ENCODE data around the gene RPL22. TPM values are rescaled to one million over a fixed set of nuclear protein-coding genes. Genes with fewer than 3 reads are reported as not detected.

RPL22 gene
- total and polyA plus RNA-seq, 2 of the 4 experiments (the other 2 are of a cell fraction), result 26.2 to 131 TPM

GRCh38 chr1:6174621-6175410 is 24.6 kb downstream of the RPL22 start:
- intact Hi-C loops (cut with micrococcal nuclease) (loop anchor here (5.0 kb wide), 1 partner anchor 123 kb away; no protein-coding TSS in a partner anchor), in situ Hi-C loops (cut with MboI; ENCODE audit: low sequenced_read_pairs) (no loop called here), dilution Hi-C loops (cut with HindIII; ENCODE audit: low sequenced_read_pairs, unreplicated experiment) (no loop called here)
- 66 to 100% methylated on average over 5 of the region's 5 CpGs for WGBS, 2 experiments (ENCODE audit: extremely low coverage in 2 of 2, insufficient read length in 1 of 2)
- ChIA-PET CTCF (no interaction called here), POLR2A (ENCODE audit: unreplicated experiment) (no interaction called here)
- Histone ChIP-seq H2AFZ (replicated peaks; ENCODE audit: low read length, poor library complexity) (no peak overlapping the region), H3K27ac (ENCODE audit: insufficient read depth, low read length) (no peak overlapping the region), H3K4me2 (ENCODE audit: low read depth, low read length) (no peak overlapping the region), H3K18ac (ENCODE audit: low read depth, low read length) (no peak overlapping the region), H3K23ac (ENCODE audit: low read depth, low read length) (no peak overlapping the region), H2BK5ac (ENCODE audit: low read depth, low read length, poor library complexity, severe bottlenecking) (peak overlapping the region; percentile 67), H2BK15ac (ENCODE audit: low read depth, low read length) (no peak overlapping the region), H2BK20ac (ENCODE audit: low read depth, low read length) (no peak overlapping the region), H3K4ac (ENCODE audit: low read depth, low read length) (no peak overlapping the region), H3K4me3 (ENCODE audit: insufficient read depth, low read depth, low read length) (no peak overlapping the region), H4K8ac (ENCODE audit: low read depth in 2 of 2, low read length in 2 of 2) (no peak overlapping the region), H2BK120ac (ENCODE audit: low read depth, low read length) (no peak overlapping the region), H3K9me1 (ENCODE audit: insufficient read depth, low read length) (no peaks in the 10 kb centered on the region), H3K27me3 (ENCODE audit: control insufficient read depth, insufficient read depth, low read length) (peaks cover 39% of the 10 kb centered on the region), H4K5ac (ENCODE audit: low read depth, low read length) (no peak overlapping the region), H3K79me1 (ENCODE audit: low read depth in 1 of 2, low read length in 2 of 2) (no peaks in the 10 kb centered on the region), H3K4me1 (ENCODE audit: control insufficient read depth, insufficient read depth, low read length) (0 out of 2 replicates have a peak, but pooled peaks cover 2% of the 10 kb centered on the region), H3K14ac (replicated peaks; ENCODE audit: low read depth, low read length) (no peak overlapping the region), H2AK5ac (ENCODE audit: low read depth, low read length) (no peak overlapping the region), H2AK9ac (replicated peaks; ENCODE audit: low read depth, low read length, poor library complexity) (no peak overlapping the region), H4K20me1 (ENCODE audit: insufficient read depth, low read length) (0 out of 2 replicates have a peak, but pooled peaks cover 3% of the 10 kb centered on the region), H3K9me3 (ENCODE audit: control insufficient read depth, insufficient read depth, low read length) (no peaks in the 10 kb centered on the region; the same call in 1 of the 2 replicates), H4K91ac (ENCODE audit: insufficient read depth, low read depth, low read length) (no peak overlapping the region), H3K56ac (ENCODE audit: extremely low read depth, insufficient read depth, low read length) (no peak overlapping the region), H3K9ac (ENCODE audit: low read depth, low read length) (no peak overlapping the region), H3K36me3 (ENCODE audit: control insufficient read depth, insufficient read depth, low read length) (no peaks in the 10 kb centered on the region)
- no peak for DNase-seq
- BruUV-seq (replicated peaks), result no TSS peak
- no peak for TF ChIP-seq RCOR1 (IDR thresholded peaks at IDR 0.05; ENCODE audit: insufficient replicate concordance, low read length)
- TF ChIP-seq SMC3 (IDR thresholded peaks at IDR 0.05; ENCODE audit: low read depth, low read length), result no peak
- TF ChIP-seq CTCF (conservative IDR thresholded peaks at IDR 0.05; ENCODE audit: low read depth, low read length), result no peak
- no peak for TF ChIP-seq MXI1 (IDR thresholded peaks at IDR 0.05; ENCODE audit: borderline replicate concordance, low read depth, low read length)
- TF ChIP-seq POLR2A (IDR thresholded peaks at IDR 0.05; ENCODE audit: low read depth, low read length), result no peak
- no peak for TF ChIP-seq CEBPB (IDR thresholded peaks at IDR 0.05; ENCODE audit: low read depth, low read length)
- ATAC-seq (ENCODE audit: low read depth), result no peak

All from IMR-90 (cell line).